GM23338 (cell line): ENCODE data around the gene ULBP2. TPM values are rescaled to one million over a fixed set of nuclear protein-coding genes. Genes with fewer than 3 reads are reported as not detected.

Source experiments
- EZH2 ChIP-seq: fragments of 200-600 bp; sonication (generic); IDR thresholded peaks from one replicate; pipeline ENCODE4 v1.8.0; 2017; ENCODE audit warnings: antibody characterized with exemption, mild to moderate bottlenecking, low read depth; ENCODE audit not compliant: unreplicated experiment
- EZH2phosphoT487 ChIP-seq: fragments of 200-600 bp; sonication (generic); IDR thresholded peaks from one replicate; pipeline ENCODE4 v1.8.1; 2018; ENCODE audit warnings: antibody characterized with exemption; ENCODE audit not compliant: unreplicated experiment
- JUNB ChIP-seq: IDR thresholded peaks from one replicate; pipeline ENCODE4 v1.6.1; 2016; ENCODE audit warnings: antibody characterized with exemption; ENCODE audit not compliant: unreplicated experiment
- NANOG ChIP-seq: IDR thresholded peaks from 2 replicates; pipeline ENCODE4 v1.6.1; 2016; ENCODE audit warnings: antibody characterized with exemption, borderline replicate concordance
- POLR2AphosphoS5 ChIP-seq: IDR thresholded peaks from 2 replicates; pipeline ENCODE4 v1.6.1; 2016; ENCODE audit warnings: antibody characterized with exemption, low read depth
- REST ChIP-seq: IDR thresholded peaks from one replicate; pipeline ENCODE4 v1.6.1; 2018; ENCODE audit warnings: antibody characterized with exemption; ENCODE audit not compliant: unreplicated experiment
- polyA plus RNA-seq: library from polyadenylated mRNA; unstranded; fragments of >200 nt; fragmentation: Nextera tagmentation; extraction: Ambion mirVana; gene quantifications from 2 replicates; pipeline ENCODE4 v1.2.1, GENCODE V29; 2016
- total RNA-seq: library from RNA; depleted of rRNA; stranded (reverse); fragments of >200 nt; shearing (Covaris generic); gene quantifications from 2 replicates; pipeline ENCODE4 v1.2.3, GENCODE V29; 2014
- TF ChIP-seq, protein P1 (sequence below): fragments of 250-450 bp; sonication (Bioruptor Pico); IDR thresholded peaks from 2 replicates; pipeline ENCODE4 v1.5.0; 2020; ENCODE audit warnings: mild to moderate bottlenecking, moderate library complexity

Gene ULBP2
- total and polyA plus RNA-seq, 2 experiments from 2014 or later, result not detected

GRCh38 chr6:149922642-149923326, 19.0 kb upstream of the ULBP2 start, which contains the start of gene RAET1G (continued):
- TF ChIP-seq, protein P1, sequence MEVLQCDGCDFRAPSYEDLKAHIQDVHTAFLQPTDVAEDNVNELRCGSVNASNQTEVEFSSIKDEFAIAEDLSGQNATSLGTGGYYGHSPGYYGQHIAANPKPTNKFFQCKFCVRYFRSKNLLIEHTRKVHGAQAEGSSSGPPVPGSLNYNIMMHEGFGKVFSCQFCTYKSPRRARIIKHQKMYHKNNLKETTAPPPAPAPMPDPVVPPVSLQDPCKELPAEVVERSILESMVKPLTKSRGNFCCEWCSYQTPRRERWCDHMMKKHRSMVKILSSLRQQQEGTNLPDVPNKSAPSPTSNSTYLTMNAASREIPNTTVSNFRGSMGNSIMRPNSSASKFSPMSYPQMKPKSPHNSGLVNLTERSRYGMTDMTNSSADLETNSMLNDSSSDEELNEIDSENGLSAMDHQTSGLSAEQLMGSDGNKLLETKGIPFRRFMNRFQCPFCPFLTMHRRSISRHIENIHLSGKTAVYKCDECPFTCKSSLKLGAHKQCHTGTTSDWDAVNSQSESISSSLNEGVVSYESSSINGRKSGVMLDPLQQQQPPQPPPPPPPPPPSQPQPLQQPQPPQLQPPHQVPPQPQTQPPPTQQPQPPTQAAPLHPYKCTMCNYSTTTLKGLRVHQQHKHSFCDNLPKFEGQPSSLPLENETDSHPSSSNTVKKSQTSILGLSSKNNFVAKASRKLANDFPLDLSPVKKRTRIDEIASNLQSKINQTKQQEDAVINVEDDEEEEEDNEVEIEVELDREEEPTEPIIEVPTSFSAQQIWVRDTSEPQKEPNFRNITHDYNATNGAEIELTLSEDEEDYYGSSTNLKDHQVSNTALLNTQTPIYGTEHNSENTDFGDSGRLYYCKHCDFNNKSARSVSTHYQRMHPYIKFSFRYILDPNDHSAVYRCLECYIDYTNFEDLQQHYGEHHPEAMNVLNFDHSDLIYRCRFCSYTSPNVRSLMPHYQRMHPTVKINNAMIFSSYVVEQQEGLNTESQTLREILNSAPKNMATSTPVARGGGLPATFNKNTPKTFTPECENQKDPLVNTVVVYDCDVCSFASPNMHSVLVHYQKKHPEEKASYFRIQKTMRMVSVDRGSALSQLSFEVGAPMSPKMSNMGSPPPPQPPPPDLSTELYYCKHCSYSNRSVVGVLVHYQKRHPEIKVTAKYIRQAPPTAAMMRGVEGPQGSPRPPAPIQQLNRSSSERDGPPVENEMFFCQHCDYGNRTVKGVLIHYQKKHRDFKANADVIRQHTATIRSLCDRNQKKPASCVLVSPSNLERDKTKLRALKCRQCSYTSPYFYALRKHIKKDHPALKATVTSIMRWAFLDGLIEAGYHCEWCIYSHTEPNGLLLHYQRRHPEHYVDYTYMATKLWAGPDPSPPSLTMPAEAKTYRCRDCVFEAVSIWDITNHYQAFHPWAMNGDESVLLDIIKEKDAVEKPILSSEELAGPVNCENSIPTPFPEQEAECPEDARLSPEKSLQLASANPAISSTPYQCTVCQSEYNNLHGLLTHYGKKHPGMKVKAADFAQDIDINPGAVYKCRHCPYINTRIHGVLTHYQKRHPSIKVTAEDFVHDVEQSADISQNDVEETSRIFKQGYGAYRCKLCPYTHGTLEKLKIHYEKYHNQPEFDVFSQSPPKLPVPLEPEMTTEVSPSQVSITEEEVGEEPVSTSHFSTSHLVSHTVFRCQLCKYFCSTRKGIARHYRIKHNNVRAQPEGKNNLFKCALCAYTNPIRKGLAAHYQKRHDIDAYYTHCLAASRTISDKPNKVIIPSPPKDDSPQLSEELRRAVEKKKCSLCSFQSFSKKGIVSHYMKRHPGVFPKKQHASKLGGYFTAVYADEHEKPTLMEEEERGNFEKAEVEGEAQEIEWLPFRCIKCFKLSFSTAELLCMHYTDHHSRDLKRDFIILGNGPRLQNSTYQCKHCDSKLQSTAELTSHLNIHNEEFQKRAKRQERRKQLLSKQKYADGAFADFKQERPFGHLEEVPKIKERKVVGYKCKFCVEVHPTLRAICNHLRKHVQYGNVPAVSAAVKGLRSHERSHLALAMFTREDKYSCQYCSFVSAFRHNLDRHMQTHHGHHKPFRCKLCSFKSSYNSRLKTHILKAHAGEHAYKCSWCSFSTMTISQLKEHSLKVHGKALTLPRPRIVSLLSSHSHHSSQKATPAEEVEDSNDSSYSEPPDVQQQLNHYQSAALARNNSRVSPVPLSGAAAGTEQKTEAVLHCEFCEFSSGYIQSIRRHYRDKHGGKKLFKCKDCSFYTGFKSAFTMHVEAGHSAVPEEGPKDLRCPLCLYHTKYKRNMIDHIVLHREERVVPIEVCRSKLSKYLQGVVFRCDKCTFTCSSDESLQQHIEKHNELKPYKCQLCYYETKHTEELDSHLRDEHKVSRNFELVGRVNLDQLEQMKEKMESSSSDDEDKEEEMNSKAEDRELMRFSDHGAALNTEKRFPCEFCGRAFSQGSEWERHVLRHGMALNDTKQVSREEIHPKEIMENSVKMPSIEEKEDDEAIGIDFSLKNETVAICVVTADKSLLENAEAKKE (CRISPR knock-in tag), result no peak
- peak; percentile 42 for TF ChIP-seq EZH2
- no peak for TF ChIP-seq JUNB
- no peak for TF ChIP-seq POLR2AphosphoS5
- no peak for TF ChIP-seq REST
- TF ChIP-seq NANOG, result no peak
- TF ChIP-seq EZH2phosphoT487, result peak; percentile 52
